Brain microvascular endothelial cell (primary cell): ENCODE measurements around the gene IAPP.

Experiments used
- DNase-seq: peaks from one replicate; pipeline ENCODE4 v3.0.0-alpha.2; 2020
- H3K27ac ChIP-seq: fragments of 250-450 bp; sonication (Bioruptor Pico); 2 replicates; pipeline ENCODE4 v1.5.1; 2020; ENCODE audit warnings: mild to moderate bottlenecking, moderate library complexity
- H3K27me3 ChIP-seq: fragments of 250-450 bp; sonication (Bioruptor Pico); replicated peaks from 2 replicates; pipeline ENCODE4 v1.5.1; 2020; ENCODE audit warnings: mild to moderate bottlenecking
- H3K36me3 ChIP-seq: fragments of 250-450 bp; sonication (Bioruptor Pico); replicated peaks from 2 replicates; pipeline ENCODE4 v1.5.1; 2020; ENCODE audit warnings: mild to moderate bottlenecking
- H3K4me3 ChIP-seq: 2 replicates; pipeline ENCODE4 v1.5.1; 2011; ENCODE audit warnings: low read depth, mild to moderate bottlenecking, control low read depth, low read length, moderate library complexity
- CTCF ChIP-seq: IDR thresholded peaks from 2 replicates; pipeline ENCODE4 v1.5.1; 2011; ENCODE audit warnings: low read depth, mild to moderate bottlenecking, moderate library complexity, low read length, control low read depth, inconsistent platforms; ENCODE audit errors: missing control alignments
- in situ Hi-C: cut with HindIII; loops from 2 replicates; pipeline ENCODE4 v1.10.0; 2017; ENCODE audit warnings: low sequenced_read_pairs, low pct_ligation_motif_present

IAPP gene

DNA sequence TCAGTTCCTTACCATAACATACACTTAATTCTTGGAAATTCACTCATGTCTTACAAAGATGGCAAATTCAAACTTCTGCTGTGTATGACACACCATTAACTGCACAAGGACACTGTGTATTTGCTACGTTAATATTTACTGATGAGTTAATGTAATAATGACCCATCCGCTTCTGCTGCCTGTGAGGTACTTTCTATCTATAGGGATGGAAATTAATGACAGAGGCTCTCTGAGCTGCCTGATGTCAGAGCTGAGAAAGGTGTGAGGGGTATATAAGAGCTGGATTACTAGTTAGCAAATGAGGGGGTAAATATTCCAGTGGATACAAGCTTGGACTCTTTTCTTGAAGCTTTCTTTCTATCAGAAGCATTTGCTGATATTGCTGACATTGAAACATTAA, at the start of gene IAPP:
Gene IAPP (plus strand): TSS at position 301 of the 400 bp plus-strand sequence. CDS start 450 bp downstream, outside the sequence.
- in situ Hi-C loops, result no loop called here
- Histone ChIP-seq H3K27ac (no peak within 1 kb of the TSS), H3K27me3 (no peaks in the 10 kb centered on the region), H3K4me3 (no peak within 1 kb of the TSS), H3K36me3 (no peaks in the 10 kb centered on the region)
- no peak for TF ChIP-seq CTCF
- DNase-seq, result no peak

GRCh38 chr12:21323736-21324135, 49.0 kb upstream of the IAPP start:
- in situ Hi-C loops, result no loop called here
- no peak overlapping the region for H3K27ac ChIP-seq
- no peaks in the 10 kb centered on the region for H3K36me3 ChIP-seq
- TF ChIP-seq CTCF, result no peak
- no peak for DNase-seq
- H3K4me3 ChIP-seq, result no peak overlapping the region
- no peaks in the 10 kb centered on the region for H3K27me3 ChIP-seq

DNA sequence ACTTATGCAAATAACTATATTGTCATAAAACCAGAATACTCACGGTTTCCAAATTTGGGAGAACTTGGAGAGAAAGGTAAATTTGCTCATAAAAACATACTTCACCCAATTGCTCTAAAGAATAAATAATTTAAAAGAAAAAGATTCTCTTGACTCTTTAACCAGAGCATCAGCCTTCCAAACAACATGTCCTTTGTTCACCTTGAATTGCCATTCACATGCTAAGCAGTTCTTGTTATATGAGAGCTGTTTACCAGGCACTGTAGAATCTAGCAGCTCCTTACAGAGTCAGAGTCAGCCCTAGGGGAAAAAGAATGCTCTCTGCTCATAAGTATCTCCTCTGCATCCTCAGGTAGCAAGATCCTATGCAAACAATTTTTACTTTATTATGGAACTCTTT, 48.2 kb upstream of the IAPP start:
- H3K27ac ChIP-seq, result no peak overlapping the region
- no peaks in the 10 kb centered on the region for H3K36me3 ChIP-seq
- no peak overlapping the region for H3K4me3 ChIP-seq
- no peak for DNase-seq
- in situ Hi-C loops, result no loop called here
- no peaks in the 10 kb centered on the region for H3K27me3 ChIP-seq
- no peak for TF ChIP-seq CTCF

- in situ Hi-C loops, result no loop called here
Measured at GRCh38 chr12:21328578-21328977, 44.1 kb upstream of the IAPP start.

DNA sequence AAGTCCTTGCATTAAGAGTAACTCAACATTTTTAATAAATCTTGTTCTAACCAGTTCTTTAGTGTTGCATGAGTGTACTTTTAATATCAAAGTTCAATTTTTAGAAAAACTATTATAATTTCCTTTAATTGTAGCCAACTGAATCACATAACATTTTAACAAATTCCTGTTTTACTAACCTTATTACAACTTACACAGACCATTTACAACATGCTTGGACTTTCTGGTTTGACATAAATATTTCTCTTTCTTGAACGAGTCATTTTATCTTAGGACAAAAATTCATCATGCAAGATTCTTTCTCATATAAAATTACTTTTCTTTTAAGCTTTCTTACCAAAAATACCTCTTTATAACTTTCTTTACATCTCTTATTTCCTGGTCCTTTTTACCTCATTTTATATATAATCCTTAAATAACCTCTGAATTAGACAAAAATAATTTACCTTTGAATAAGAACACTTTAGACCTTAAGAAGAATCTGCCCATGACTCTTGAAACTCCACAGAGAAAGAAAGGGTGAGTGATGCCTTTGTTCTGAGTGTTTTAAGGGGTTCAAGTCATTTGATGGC, 41.9 kb upstream of the IAPP start:
- H3K4me3 ChIP-seq, result no peak overlapping the region
- H3K27me3 ChIP-seq, result no peaks in the 10 kb centered on the region
- H3K27ac ChIP-seq, result no peak overlapping the region
- DNase-seq, result no peak
- in situ Hi-C loops, result no loop called here
- H3K36me3 ChIP-seq, result no peaks in the 10 kb centered on the region
- no peak for TF ChIP-seq CTCF

More at GRCh38 chr12:21328578-21328977, 44.1 kb upstream of the IAPP start:
- DNase-seq, result no peak
- Histone ChIP-seq H3K36me3 (no peaks in the 10 kb centered on the region), H3K27me3 (no peaks in the 10 kb centered on the region), H3K4me3 (no peak overlapping the region), H3K27ac (no peak overlapping the region)
- TF ChIP-seq CTCF, result no peak

DNA sequence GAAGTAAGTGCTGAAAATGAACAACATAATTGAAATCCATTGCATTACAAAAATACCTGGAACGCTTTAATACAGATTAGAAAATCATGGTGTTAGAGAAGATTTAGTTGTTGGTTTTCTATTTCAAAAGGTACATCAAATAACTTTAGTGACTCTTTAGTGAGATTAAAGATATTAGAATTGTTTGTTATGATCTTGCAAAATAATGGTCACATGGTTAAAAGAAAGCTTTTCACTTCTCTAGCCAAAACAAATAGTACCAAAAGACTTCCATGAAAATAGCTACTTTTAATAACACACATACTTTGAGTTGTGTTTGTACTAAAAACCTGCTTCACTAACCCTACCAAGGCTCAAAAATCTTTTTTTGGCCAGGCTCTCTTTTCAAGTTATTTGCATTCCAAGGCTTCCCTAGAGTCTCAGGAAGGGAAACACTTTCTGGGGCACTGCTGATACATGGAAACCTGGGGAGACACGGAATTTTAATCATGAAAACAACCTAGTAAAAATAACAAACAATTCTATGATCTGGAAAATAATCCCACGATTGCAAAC, 37.9 kb upstream of the IAPP start, which contains the start of gene SLCO1A2:
Gene SLCO1A2 (minus strand): TSS at position 147 of the 555 bp plus-strand sequence. CDS start 270 bp downstream, outside the sequence.
- in situ Hi-C loops, result no loop called here
- no peak within 1 kb of the TSS for H3K27ac ChIP-seq
- no peaks in the 10 kb centered on the region for H3K27me3 ChIP-seq
- TF ChIP-seq CTCF, result no peak
- no peak for DNase-seq
- H3K36me3 ChIP-seq, result no peaks in the 10 kb centered on the region
- no peak within 1 kb of the TSS for H3K4me3 ChIP-seq
